PC-9 (cell line): ENCODE data around the gene CLNK. TPM values are rescaled to one million over a fixed set of nuclear protein-coding genes. Genes with fewer than 3 reads are reported as not detected.

Source experiments
- BruUV-seq: library from RNA; stranded (reverse); fragments of 400-500 nt; replicated peaks from 2 replicates; lab custom pipeline; 2021; lab: Mats Ljungman, UMichigan
- CTCF ChIA-PET: fragments of 300-600 bp; sonication (Branson Sonifier 250); formaldehyde crosslinking; loops from one replicate; lab custom pipeline; 2022; ENCODE audit warnings: antibody characterized with exemption; lab: Charles Lee
- POLR2A ChIA-PET: fragments of 300-600 bp; sonication (Branson Sonifier 250); formaldehyde crosslinking; loops from one replicate; lab custom pipeline; 2022; ENCODE audit warnings: antibody characterized with exemption; ENCODE audit not compliant: unreplicated experiment; lab: Charles Lee
- DNase-seq, 2 experiments: peaks; one replicate each; pipeline versions ENCODE4 v3.0.0 to v3.0.0-alpha.2; 2015 to 2022; ENCODE audit warnings: mixed read lengths in 1 of 2
- H2AFZ ChIP-seq: fragments of 200-600 bp; sonication (generic); 2 replicates; pipeline ENCODE4 v1.8.1; 2017; ENCODE audit warnings: antibody characterized with exemption
- H3F3A ChIP-seq: fragments of 200-600 bp; sonication (generic); 2 replicates; pipeline ENCODE4 v1.8.1; 2017; ENCODE audit warnings: antibody characterized with exemption, mild to moderate bottlenecking, low read depth; ENCODE audit not compliant: insufficient read depth
- H3K27ac ChIP-seq: fragments of 200-600 bp; sonication (generic); 2 replicates; pipeline ENCODE4 v1.6.1; 2016; ENCODE audit warnings: mixed run types
- H3K27me3 ChIP-seq: fragments of 200-600 bp; sonication (generic); 2 replicates; pipeline ENCODE4 v1.6.1; 2016; ENCODE audit warnings: low read depth, mixed run types; ENCODE audit not compliant: insufficient read depth
- H3K36me3 ChIP-seq: fragments of 200-600 bp; sonication (generic); 2 replicates; pipeline ENCODE4 v1.6.1; 2016; ENCODE audit warnings: low read depth, mixed run types
- H3K4me1 ChIP-seq: fragments of 200-600 bp; sonication (generic); replicated peaks from 2 replicates; pipeline ENCODE4 v1.6.1; 2016; ENCODE audit warnings: mixed run types; ENCODE audit not compliant: insufficient read depth
- H3K4me2 ChIP-seq: fragments of 200-600 bp; sonication (generic); 2 replicates; pipeline ENCODE4 v1.6.1; 2017; ENCODE audit warnings: mixed run types
- H3K4me3 ChIP-seq: fragments of 200-600 bp; sonication (generic); 2 replicates; pipeline ENCODE4 v1.6.1; 2016; ENCODE audit warnings: mixed run types
- H3K79me2 ChIP-seq: fragments of 200-600 bp; sonication (generic); 2 replicates; pipeline ENCODE4 v1.6.1; 2017; ENCODE audit warnings: low read depth, mixed run types
- H3K9me2 ChIP-seq: fragments of 200-600 bp; sonication (generic); 2 replicates; pipeline ENCODE4 v1.8.1; 2017; ENCODE audit warnings: mild to moderate bottlenecking; ENCODE audit not compliant: insufficient read depth
- H3K9me3 ChIP-seq: fragments of 200-600 bp; sonication (generic); 2 replicates; pipeline ENCODE4 v1.8.1; 2016; ENCODE audit warnings: low read depth; ENCODE audit not compliant: insufficient read depth
- H4K20me1 ChIP-seq: fragments of 200-600 bp; sonication (generic); 2 replicates; pipeline ENCODE4 v1.8.1; 2017; ENCODE audit not compliant: insufficient read depth
- CTCF ChIP-seq: fragments of 200-600 bp; sonication (generic); conservative IDR thresholded peaks from 2 replicates; pipeline ENCODE4 v1.6.1; 2017; ENCODE audit warnings: mixed run types, antibody characterized with exemption, mild to moderate bottlenecking, moderate library complexity
- EZH2 ChIP-seq: fragments of 200-600 bp; sonication (generic); IDR thresholded peaks from 2 replicates; pipeline ENCODE4 v1.8.0; 2017; ENCODE audit warnings: antibody characterized with exemption, low read depth
- intact Hi-C: fragments of 100-400 bp; cut with micrococcal nuclease; formaldehyde crosslinking; loops from one replicate; pipeline ENCODE4 v1.10.0; 2022; ENCODE audit not compliant: unreplicated experiment
- total RNA-seq: library from RNA; stranded (reverse); gene quantifications from 2 replicates; pipeline ENCODE4 v1.2.3, GENCODE V29; 2021

Gene CLNK
- total RNA-seq, 1 experiment from 2014 or later, result not detected

- ChIA-PET CTCF (interaction anchor here (0.6 kb wide), 1 partner anchor 92 kb away, joined by 3 read pairs; no protein-coding TSS in a partner anchor), POLR2A (no interaction called here)
- Histone ChIP-seq H3K27me3 (no peaks in the 10 kb centered on the region), H3K9me3 (no peaks in the 10 kb centered on the region), H3K4me3 (no peak overlapping the region), H4K20me1 (no peaks in the 10 kb centered on the region), H3K27ac (no peak overlapping the region), H3K9me2 (no peaks in the 10 kb centered on the region), H3F3A (no peaks in the 10 kb centered on the region), H3K36me3 (no peaks in the 10 kb centered on the region), H3K79me2 (no peaks in the 10 kb centered on the region), H3K4me2 (no peak overlapping the region), H2AFZ (no peak overlapping the region), H3K4me1 (no peaks in the 10 kb centered on the region)
- BruUV-seq, result no TSS peak
- DNase-seq, result no peak
- no peak for TF ChIP-seq CTCF
- intact Hi-C loops, result no loop called here
Observed at GRCh38 chr4:10643600-10644425, 40.8 kb downstream of the CLNK start.

GRCh38 chr4:10640561-10641201 is 43.9 kb downstream of the CLNK start:
- TF ChIP-seq EZH2 (no peak), CTCF (no peak)
- intact Hi-C loops, result no loop called here
- Histone ChIP-seq H3K36me3 (no peaks in the 10 kb centered on the region), H3K27ac (no peak overlapping the region), H4K20me1 (no peaks in the 10 kb centered on the region), H3K9me3 (no peaks in the 10 kb centered on the region), H3K27me3 (no peaks in the 10 kb centered on the region), H3K79me2 (no peaks in the 10 kb centered on the region), H3K4me2 (no peak overlapping the region), H3K9me2 (no peaks in the 10 kb centered on the region), H3K4me1 (no peaks in the 10 kb centered on the region), H2AFZ (no peak overlapping the region), H3F3A (no peaks in the 10 kb centered on the region), H3K4me3 (no peak overlapping the region)
- no peak for DNase-seq
- BruUV-seq, result no TSS peak
- ChIA-PET POLR2A (no interaction called here), CTCF (no interaction called here)

- Histone ChIP-seq H3K4me2 (no peak overlapping the region), H3K4me3 (no peak overlapping the region), H3K9me2 (no peaks in the 10 kb centered on the region), H4K20me1 (no peaks in the 10 kb centered on the region), H3K36me3 (no peaks in the 10 kb centered on the region), H3K27ac (no peak overlapping the region), H3F3A (no peaks in the 10 kb centered on the region), H3K9me3 (no peaks in the 10 kb centered on the region), H2AFZ (no peak overlapping the region), H3K27me3 (no peaks in the 10 kb centered on the region), H3K79me2 (no peaks in the 10 kb centered on the region), H3K4me1 (no peaks in the 10 kb centered on the region)
- no TSS peak for BruUV-seq
- POLR2A ChIA-PET, result no interaction called here
- intact Hi-C loops, result no loop called here
- TF ChIP-seq EZH2, result no peak
- TF ChIP-seq CTCF, result no peak
- CTCF ChIA-PET, result no interaction called here
- DNase-seq, result no peak
Observed at GRCh38 chr4:10639664-10640063, 44.9 kb downstream of the CLNK start.
